NCI-H2227 (cell line): ENCODE results near the gene LGI4.

Experiments
- DNase-seq: peaks from one replicate; lab custom pipeline; 2025; ENCODE audit not compliant: unreplicated experiment; lab: John Stamatoyannopoulos, UW

Gene LGI4

DNA sequence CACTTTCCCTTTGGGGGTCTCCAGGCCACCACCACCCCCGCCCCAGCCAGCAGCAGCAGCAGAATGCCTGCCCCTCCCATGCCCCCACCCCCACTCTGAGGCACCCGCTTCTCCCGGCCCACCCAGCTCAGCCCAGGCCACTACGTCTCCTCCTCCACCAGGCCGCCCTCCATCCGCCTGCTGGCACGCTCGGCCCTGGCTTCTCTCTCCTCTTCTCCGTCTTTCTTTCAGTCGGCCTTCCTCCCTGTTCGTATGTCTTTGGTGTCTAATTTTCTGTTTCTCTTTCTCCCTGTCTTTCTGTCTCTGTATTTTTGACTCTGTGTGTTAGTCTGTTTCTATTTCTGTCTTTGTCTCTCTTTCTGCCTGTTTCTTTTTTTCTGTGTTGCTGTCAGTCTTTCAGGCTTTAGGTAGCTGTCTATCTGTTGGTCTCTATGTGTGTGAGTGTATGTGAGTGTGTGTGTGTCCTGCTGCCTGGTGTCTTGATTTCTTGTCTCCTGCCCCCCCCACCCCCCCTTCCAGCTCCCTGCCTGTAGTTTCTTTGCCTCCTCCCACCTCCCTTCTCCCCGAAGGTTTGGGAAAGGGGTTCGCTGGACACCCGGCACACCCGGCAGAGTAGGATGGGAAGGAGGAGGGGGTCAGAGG lies at the start of gene LGI4:
TSS of gene LGI4 (minus strand) at position 459 of the 642 bp plus-strand sequence. CDS start at position 80, 379 bp downstream.
- DNase-seq = peak; percentile 80

DNA sequence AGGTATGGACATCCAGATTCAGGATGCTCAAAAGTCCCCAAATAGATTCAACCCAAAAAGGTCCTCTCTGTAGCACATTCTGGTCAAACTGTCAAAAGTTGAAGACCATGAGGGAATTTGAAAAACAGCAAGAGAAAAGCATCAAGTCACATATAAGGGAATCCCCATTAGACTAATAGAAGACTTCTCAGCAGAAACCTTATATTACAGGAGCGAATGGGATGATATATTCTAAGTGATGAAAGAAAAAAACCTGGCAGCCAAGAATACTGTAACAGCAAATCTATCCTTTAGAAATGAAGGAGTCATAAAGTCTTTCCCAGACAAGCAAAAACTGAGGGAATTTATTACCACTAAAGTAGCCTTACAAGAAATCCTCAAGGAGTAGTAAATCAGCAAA lies 49.4 kb upstream of the LGI4 start:
- no peak for DNase-seq

DNA sequence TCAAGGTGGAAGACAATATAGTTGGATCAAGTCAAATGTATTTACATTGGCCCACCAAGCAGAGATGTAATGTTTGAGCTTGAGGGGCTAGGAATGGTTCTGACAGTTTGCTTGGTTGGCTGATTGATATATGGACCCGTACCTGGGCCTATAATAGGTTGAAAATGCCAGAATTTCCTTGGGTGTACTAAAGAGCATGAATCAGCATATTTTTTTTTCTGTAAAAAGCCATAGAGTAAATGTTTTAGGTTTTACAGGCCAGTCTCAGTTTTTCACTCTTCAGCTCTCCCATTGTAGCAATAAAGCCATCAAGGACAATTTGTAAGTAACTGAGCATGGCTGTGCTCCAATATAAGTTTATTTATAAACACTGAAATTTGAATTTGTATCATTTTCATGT lies 46.5 kb upstream of the LGI4 start:
- no peak for DNase-seq

DNA sequence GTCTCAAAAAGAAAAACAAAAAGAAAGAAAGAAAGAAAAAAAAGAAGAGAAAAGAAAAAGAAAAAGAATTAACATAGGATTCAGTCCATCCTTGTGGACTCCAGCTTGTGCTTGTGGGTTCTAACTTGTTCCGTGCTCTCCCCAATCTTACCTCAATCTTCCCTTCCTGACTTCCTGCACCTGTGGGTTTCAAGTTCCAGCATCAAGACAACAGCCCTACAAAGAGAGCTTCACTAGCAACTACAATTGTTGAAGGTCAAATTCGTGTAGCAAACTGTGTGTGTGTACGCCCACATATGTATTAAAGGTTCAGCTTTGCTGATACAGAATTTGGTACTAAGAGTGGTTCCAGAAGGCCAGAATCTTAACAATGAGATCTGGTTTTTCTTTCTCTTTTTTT lies 45.0 kb upstream of the LGI4 start:
- no peak for DNase-seq

DNA sequence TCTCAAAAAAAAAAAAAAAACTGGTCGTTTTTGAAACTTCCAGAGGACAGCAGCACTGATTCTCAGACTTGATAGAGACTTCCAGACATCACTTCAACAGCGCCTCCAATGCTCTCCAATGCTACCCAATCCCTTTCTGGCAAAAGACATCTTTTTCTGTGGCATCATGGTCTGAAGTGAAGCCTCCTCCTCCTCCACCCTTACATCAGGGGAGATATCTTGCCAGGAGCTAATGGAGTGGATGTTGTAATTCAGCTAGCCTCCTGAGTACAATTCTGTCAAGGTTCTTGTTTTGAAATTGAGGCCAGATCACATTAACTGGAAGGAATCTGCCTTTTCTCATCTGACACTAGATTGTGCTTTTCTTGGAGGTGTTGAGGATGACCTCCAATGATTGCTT lies 43.8 kb upstream of the LGI4 start:
- DNase-seq = no peak

DNA sequence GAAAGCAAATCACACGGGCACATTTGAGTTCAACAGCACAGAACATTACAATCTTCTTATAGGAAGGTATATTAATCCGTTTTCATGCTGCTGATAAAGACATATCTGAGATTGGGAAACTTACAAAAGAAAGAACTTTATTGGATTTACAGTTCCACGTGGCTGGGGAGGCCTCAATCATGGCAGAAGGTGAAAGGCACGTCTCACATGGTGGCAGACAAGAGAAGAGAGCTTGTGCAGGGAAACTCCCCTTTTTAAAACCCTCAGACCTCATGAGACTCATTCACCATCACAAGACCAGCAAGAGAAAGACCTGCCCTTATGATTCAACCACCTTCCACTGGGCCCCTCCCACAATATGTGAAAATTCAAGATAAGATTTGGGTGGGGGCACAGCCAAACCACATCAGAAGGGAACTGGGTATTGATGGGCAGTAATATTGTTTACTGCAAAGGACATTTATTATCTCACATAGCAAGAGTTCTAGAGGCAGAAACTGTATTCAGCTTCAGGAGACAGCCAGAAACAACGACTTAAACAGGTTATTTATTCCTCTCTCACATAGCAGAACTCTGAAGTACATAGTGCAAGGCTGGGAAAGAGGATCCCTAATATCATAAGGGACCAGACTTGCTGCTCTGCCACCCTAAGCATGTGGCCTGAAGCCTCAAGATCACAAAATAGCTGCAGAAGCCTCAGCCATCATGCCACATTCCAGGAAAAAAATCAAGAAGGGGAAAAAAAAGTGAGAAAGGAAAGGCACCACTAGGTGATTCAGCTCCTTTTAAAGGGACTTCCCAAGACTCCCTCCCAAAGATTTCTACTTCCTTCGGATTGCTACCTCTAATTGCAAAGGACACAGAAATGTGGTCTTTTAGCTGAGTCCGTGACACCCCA lies 42.8 kb upstream of the LGI4 start:
- DNase-seq = no peak

DNA sequence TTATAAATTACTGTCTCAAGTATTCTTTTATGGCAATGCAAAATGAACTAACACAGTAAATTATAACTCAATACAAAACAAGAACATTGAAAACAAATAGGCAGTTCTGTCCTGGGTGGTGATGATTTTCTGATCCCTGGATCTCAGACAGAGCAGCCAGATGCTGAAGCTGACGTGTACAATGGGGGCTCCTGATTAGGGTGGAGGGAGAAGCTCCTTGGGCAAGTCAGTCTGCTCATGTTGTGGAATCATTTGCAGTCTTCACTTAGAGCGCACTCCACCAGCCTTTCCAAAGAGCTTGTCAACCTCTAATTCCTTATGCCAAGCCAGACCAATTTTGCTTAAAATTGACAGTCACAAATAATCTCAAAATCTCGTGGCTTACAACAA lies 41.3 kb upstream of the LGI4 start:
- no peak for DNase-seq

DNA sequence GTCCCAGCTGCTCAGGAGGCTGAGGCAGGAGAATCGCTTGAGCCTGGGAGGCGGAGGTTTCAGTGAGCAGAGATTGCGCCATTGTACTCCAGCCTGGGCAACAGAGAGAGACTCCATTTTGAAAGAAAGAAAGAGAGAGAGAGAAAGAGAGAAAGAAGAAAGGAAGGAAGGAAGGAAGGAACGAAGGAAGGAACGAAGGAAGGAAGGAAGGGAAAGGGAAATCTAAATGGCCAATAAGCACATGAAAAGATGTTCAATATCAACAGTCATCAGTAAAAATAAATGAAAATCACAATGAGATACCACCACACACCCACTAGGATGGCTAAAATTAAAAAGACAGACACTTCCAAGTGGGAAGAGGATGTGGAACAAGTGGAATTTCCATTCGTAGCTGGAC lies 39.4 kb upstream of the LGI4 start:
- DNase-seq = no peak

DNA sequence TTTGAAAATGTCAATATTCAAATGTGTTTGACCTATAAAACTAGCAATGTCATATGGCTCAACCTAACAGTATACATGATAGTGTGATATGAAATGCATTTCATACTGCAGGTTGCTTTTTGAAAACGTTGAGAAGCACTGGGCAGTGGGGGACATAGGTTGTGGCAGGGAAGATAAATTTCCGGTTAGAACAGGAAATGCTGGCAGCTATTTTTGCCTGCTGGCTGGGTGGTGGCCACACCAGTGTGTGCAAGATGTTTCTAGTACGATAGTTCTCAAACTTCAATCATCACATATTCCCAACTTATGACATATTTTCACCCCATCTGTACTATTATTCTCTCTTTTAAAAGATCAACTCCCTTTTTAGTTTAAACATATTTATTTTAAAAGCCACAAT lies 36.9 kb upstream of the LGI4 start:
- DNase-seq = no peak

DNA sequence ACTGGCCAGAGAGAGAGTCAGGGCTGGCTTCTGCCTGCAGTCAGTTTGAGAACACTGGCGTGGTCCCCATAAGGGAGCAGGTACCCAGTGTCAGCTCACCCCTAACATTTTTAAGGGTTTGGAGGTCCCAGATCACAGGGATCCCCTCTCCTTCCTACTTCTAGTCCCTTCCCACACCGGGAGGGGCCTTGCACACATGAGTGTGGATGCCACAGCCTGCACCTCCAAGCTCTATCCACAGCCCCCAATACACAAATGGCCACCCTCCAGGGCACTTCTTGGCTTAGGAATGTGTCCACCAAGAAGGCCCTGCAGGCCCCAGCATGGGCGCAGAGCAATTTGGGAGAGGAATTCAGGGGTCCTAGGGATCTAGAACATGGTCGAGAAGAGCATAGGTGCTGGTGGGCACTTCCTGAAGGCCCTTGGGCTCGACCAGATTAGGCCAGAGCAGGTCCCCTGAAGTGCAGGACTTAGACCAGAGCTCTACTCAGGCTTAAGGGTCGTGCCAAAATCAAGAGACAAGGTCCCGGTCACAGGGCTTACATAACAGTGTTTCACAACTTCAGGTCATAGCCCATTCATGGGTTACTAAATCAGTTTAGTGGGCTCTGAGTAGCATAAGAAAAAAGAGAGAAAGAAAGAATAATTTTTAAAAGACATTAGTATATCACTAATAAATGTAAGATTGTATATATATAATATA lies 35.7 kb upstream of the LGI4 start:
- DNase-seq = no peak

DNA sequence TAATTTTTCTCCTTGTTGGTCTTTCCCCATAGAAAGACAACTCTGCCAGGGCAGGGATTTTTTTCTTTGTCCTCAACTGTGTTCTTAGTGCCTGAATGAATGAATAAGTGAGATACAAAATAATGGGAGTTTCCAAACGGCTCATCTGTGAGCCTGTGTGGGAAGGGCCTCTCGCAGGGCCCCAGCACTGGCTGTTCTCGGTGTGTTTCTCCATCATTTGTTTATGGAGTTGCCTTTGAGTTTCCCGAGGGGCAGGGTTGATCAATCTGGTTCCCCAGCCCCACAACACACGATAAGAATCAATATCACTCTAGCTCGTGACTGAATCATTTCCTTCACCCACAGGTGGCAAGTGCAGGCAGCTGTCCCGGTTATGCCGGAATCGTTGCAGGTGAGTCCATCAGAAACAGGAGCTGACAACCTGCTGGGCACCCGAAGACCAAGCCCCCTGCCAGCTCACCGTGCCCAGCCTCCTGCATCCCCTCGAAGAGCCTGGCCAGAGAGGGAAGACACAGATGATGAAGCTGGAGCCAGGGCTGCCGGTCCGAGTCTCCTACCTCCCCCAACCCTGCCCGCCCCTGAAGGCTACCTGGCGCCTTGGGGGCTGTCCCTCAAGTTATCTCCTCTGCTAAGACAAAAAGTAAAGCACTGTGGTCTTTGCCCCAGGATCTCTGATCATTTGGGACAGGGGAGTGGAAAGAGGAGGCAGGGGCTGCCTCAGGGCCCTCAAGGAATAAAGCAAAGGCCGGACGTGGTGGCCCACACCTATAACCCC lies 34.5 kb upstream of the LGI4 start:
- no peak for DNase-seq

DNA sequence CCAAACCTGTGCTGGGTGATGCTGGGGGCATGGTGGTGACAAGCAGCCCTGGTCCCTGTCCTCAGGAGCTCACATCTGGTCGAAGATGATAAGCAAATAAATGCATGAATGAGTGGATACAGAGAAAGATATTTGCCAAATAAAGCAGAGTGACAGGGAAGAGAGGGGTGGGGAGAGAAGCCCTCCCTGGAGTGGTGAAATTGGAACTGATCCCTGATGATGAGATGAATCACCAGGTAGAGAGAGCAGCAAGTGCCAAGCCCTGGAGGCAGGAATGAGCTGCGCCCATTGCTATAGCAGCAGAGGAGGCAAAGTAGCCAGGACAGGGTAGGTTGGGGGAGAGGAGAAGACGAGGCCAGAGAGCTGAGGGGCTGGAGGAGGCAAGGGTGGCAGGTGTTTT lies 33.3 kb upstream of the LGI4 start:
- DNase-seq = no peak

DNA sequence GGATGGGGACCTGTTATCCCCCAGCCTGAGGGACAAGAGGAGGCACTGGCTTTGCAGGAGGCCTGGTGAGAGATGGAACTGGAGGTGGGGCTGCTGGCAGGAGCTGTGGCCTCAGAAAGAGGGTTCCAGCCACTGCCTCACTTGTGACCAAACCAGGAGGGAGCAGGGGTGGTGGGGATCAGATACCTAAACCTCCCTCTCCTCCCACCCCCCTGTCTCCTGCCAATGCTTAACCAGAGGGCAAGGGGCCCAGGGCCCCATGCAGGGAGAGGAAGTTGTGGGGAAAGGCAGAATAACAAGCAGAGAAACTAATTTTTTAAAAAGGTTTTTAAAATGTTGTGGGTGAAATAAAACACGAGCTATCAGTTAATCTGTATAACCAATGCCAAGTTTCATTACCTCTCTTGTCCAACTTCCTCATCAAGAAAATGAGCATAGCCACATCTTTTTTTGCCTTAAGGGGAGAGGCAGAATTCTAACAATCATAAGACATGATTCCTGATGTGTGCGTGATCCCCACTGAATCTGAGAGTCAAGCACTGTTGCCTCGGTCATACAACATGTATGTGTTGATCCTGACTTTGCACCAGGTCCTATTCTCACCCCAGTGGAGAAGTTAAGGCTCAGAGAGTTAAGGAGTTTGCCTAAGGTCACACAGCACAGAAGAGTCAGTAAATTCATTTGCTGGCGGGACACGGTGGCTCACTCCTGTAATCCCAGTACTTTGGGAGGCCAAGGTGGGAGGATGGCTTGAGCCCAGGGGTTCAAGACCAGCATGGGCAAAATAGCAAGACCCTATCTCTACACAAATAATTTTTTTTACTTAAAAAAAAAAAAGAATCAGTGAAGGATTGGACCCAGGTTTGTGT lies 32.6 kb upstream of the LGI4 start:
- no peak for DNase-seq

DNA sequence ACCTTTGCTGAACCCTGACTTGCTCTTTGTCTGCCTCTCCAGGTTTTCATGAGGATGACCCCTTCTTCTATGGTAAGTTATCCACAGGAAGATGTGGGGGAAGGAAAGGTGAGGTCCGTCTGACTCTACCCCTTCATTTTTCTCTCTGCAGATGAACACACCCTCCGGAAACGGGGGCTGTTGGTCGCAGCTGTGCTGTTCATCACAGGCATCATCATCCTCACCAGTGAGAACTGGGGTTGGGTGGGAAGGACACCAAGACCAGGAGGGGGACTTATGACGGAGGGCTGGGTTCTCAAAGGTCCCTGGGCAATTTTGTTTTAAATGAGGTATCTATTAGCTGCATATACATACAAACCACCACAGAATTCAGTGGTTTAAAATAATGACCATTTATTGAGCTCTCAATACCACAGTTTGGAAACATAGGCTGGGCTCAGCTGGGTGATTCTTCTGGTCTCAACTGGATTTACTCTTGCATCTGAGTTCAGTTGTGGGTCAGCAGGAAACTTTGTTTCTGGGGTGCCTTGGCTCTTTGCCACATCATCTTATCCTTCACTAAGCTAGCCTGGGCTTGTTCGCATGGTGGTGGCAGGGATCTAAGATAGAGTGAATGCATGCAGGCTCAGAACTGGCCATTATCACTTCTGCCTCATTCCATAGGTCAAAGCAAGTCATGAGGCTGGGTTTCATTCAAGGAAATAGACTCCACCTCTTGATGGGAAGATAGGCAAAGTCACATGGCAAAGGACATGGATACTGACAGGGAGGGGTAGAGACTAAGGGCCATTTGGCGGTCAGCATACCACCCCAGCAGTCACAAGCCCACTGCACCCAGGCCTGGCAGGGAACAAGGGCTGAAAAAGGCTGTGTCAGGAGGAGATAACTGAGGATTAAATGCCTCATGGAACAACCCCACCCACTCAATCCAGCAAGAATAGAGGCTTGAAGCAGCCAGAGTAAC lies 31.5 kb upstream of the LGI4 start:
- no peak for DNase-seq

DNA sequence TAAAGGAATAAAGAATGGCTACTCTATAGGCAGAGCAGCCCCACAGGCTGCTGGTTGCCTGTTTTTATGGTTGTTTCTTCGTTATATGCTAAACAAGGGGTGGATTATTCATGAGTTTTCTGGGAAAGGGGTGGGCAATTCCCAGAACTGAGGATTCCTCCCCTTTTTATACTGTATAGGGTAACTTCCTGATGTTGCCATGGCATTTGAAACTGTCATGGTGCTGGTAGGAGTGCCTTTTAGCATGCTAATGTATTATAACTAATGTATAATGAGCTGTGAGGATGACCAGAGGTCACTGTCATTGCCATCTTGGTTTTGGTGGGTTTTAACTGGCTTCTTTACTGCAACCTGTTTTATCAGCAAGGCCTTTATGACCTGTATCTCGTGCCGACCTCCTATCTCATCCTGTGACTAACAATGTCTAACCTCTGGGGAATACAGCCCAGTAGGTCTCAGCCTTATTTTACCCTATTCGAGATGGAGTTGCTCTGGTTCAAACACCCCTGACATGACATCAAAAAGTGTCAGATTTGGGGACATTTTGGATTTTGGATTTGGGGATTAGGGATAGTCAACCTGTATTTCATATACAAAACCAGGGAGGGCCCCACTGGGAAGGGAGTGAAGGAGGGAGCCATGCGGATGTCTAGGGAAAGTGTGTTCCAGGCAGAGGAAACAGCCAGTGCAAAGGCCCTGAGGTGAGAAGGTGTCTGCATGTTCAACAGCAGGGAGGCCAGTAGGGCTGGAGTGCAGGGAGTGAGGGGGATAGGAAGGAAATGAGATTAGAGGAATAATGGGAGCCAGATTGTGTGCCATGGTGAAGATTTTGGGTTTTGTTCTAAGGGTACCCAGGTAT lies 30.6 kb upstream of the LGI4 start:
- DNase-seq = no peak

DNA sequence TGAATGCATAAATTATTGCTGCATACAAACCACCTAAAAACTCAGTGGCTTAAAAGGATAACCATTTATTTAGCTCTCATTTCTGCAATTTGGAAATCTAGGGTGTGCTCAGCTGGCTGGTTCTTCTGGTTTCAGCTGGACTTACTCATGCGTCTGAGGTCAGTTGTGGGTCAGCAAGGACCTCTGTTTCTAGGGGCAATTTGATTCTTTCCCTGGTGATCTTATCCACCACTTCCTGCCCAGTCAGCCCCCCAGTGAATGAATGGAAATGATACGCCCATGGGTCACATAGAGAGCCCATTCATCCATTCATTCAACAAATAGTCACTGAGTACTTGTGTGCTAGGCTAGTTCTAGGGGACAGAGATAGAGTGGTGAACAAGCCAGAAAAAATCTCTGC lies 29.6 kb upstream of the LGI4 start:
- no peak for DNase-seq

DNA sequence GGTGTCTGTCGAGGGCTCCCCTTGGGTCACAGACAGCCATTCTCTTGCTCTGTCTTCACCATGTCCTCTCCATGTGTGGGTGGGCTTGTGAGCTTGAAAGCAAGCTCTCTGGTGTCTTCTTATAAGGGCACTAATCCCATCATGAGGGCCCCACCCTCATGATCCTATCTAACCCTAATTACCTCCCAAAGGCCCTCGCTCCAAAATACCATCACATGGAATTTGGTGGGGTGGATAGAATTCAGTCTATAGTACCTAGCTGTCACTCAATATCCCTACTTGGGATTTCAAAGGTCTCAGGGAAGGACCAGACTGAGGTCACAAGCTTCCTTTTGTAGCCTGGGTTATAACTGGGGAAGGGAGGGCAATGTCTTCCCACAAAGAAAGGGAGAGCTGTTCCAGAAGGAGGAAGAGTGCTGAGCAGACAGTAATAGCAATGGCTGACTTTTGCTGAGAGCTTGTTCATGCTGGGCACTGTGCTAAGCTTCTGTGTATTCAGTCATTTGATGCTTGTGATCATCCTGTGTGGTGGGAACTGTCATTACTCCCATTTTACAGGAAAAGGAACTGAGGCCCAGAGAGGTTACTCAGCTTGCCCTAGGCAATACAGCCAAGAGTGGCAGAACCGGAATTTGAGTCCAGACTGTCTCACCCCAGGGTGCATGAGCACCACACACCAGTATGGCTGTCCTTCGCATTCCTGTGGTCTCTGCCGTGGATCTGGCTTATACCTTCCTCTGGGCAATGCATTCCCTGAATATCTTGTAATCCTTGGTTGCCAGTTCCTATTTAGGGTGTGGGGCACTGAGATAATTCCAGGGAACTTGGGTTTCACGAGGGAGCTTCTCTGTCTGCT lies 27.8 kb upstream of the LGI4 start:
- DNase-seq = no peak
